Spleen (tissue), 11 donors: Measurements from ENCODE around the gene SEMA5B. TPM values are rescaled to one million over a fixed set of nuclear protein-coding genes. Genes with fewer than 3 reads are reported as not detected.

ENCODE experiments used
- DNase-seq: peaks from one replicate; pipeline ENCODE4 v3.0.0-alpha.2; 2020
- H3K27ac ChIP-seq, 8 donors: fragments of 200-600 bp; sonication (generic) in 7 of 8; 1 replicate in 4 of 8; 2 replicates in 4 of 8; pipeline versions ENCODE4 v1.5.0 to v1.8.0; 2016 to 2021; ENCODE audit warnings: inconsistent platforms in 4 of 8, mild to moderate bottlenecking in 4 of 8, moderate library complexity in 1 of 8
- H3K27me3 ChIP-seq, 7 donors: fragments of 200-600 bp; sonication (generic) in 6 of 7; replicated peaks in 1 of 7; 1 replicate in 4 of 7; 2 replicates in 3 of 7; pipeline versions ENCODE4 v1.5.0 to v1.8.0; 2016 to 2021; ENCODE audit warnings: inconsistent platforms in 3 of 7, mild to moderate bottlenecking in 1 of 7
- H3K36me3 ChIP-seq, 6 donors: fragments of 200-600 bp; sonication (generic) in 5 of 6; 1 replicate in 4 of 6; 2 replicates in 2 of 6; pipeline versions ENCODE4 v1.5.0 to v1.8.0; 2016 to 2021; ENCODE audit warnings: inconsistent platforms in 2 of 6
- H3K4me1 ChIP-seq, 6 donors: fragments of 200-600 bp; sonication (generic) in 5 of 6; 1 replicate in 3 of 6; 2 replicates in 3 of 6; pipeline versions ENCODE4 v1.5.0 to v1.8.0; 2016 to 2021; ENCODE audit warnings: inconsistent platforms in 3 of 6
- H3K4me3 ChIP-seq, 8 donors: fragments of 200-600 bp; sonication (generic) in 7 of 8; 1 replicate in 4 of 8; 2 replicates in 4 of 8; pipeline versions ENCODE4 v1.5.0 to v1.8.0; 2016 to 2021; ENCODE audit warnings: inconsistent platforms in 4 of 8, mild to moderate bottlenecking in 4 of 8, moderate library complexity in 2 of 8
- H3K9me3 ChIP-seq, 8 donors: fragments of 200-600 bp; sonication (generic) in 7 of 8; 1 replicate in 4 of 8; 2 replicates in 4 of 8; pipeline versions ENCODE4 v1.5.0 to v1.8.0; 2016 to 2021; ENCODE audit warnings: inconsistent platforms in 4 of 8
- CTCF ChIP-seq, 11 experiments: fragments of 200-600 bp in 7 of 11; fragments of 450-650 bp in 4 of 11; sonication (generic) in 4 of 11; IDR thresholded peaks in 8 of 11; conservative IDR thresholded peaks in 3 of 11; 1 replicate in 7 of 11; 2 replicates in 4 of 11; pipeline versions ENCODE4 v1.4.0 to v1.8.0; 2016 to 2021; ENCODE audit warnings: antibody characterized with exemption in 11 of 11, inconsistent platforms in 4 of 11, mild to moderate bottlenecking in 1 of 11
- POLR2A ChIP-seq, 3 donors: fragments of 450-650 bp; IDR thresholded peaks; one replicate each; pipeline ENCODE4 v1.5.1; 2017; ENCODE audit warnings: antibody characterized with exemption in 3 of 3, mild to moderate bottlenecking in 1 of 3
- POLR2AphosphoS5 ChIP-seq, 3 donors: sonication (generic); formaldehyde crosslinking; IDR thresholded peaks; one replicate each; pipeline ENCODE4 v1.5.1; 2017; ENCODE audit warnings: antibody characterized with exemption in 3 of 3
- WGBS, 5 donors: extraction: QIAGEN DNeasy Blood & Tissue Kit in 3 of 5; methylation state at CpG; one replicate each; pipeline versions ENCODE4 v1.1.5 to v1.1.7; 2013 to 2018; 5-methylcytosine and 5-hydroxymethylcytosine counted together
- intact Hi-C: fragments of 100-400 bp; cut with DNase I; formaldehyde crosslinking; loops from one replicate; pipeline ENCODE4 v1.15.0; 2023; ENCODE audit warnings: low total_unique reads
- polyA plus RNA-seq, 3 donors: library from polyadenylated mRNA; stranded (reverse); fragments of 200-250 nt; gene quantifications; one replicate each; pipeline ENCODE4 v1.2.1, GENCODE V29; 2013
- total RNA-seq, 7 donors: library from RNA; depleted of rRNA in 3 of 7; stranded (reverse); fragments of >200 nt in 3 of 7; fragmentation: NEBNext Ultra II Directional in 4 of 7; extraction: Animal tissue kit (Norgen Biotek cat#: 25700) in 4 of 7; gene quantifications; one replicate each; pipeline versions ENCODE4 v1.1.0 to v1.2.1, GENCODE V29; 2016 to 2021
- donor health status: healthy with polysubstance abuse.
- donor health status: DM: no; HTN: no; CAD: no; lungs with moderate emphysema.
- donor health status: DM: no; HTN: no; CAD: no.
- donor health status: Bipolar disorder and iron deficiency.
- donor health status: healthy.
- donor health status: DM: no; HTN: no; CAD: no.
- donor health status: DM: yes; HTN: yes; CAD: no.

SEMA5B gene
- total and polyA plus RNA-seq, 10 donors, result 0.09 to 0.63 (median 0.41) TPM; not detected in 3

GRCh38 chr3:122942937-122943827 is 84.4 kb downstream of the SEMA5B start:
- peak; percentile 81 for DNase-seq
- WGBS, 5 donors, result 29 to 57% (median 35%) methylated on average over 11 to 23 of the region's 23 CpGs
- H3K27me3 ChIP-seq, result peaks cover 0 to 10% (median 0%) of the 10 kb centered on the region in 7 donors
- TF ChIP-seq POLR2A (IDR thresholded peaks at IDR 0.05), result no peak
- TF ChIP-seq CTCF (IDR thresholded peaks at IDR 0.05 in 8 of 11, conservative IDR thresholded peaks at IDR 0.05 in 3 of 11), result peak; percentile 35 to 88 (median 75)
- H3K36me3 ChIP-seq, result no peaks in the 10 kb centered on the region
- H3K9me3 ChIP-seq, result no peaks in the 10 kb centered on the region
- H3K27ac ChIP-seq, result no peak overlapping the region
- no peak overlapping the region for H3K4me3 ChIP-seq
- intact Hi-C loops, result loop anchor here (10.0 kb wide), 2 partner anchors 82 to 322 kb away; partner anchors contain the start of gene SEMA5B
- peaks cover 0 to 45% (median 13%) of the 10 kb centered on the region in 6 donors for H3K4me1 ChIP-seq

GRCh38 chr3:122942239-122942638 is 85.3 kb downstream of the SEMA5B start:
- intact Hi-C loops, result loop anchor here (10.0 kb wide), 2 partner anchors 83 to 323 kb away; partner anchors contain the start of gene SEMA5B
- WGBS, 5 donors, result 85 to 95% (median 88%) methylated on average over 3 of the region's 3 CpGs

GRCh38 chr3:122941228-122942206 is 86.0 kb downstream of the SEMA5B start:
- Histone ChIP-seq H3K36me3 (no peaks in the 10 kb centered on the region), H3K4me1 (peaks cover 0 to 45% (median 13%) of the 10 kb centered on the region in 6 donors), H3K27ac (no peak overlapping the region), H3K27me3 (peaks cover 0 to 10% (median 0%) of the 10 kb centered on the region in 7 donors), H3K9me3 (no peaks in the 10 kb centered on the region), H3K4me3 (no peak overlapping the region)
- peak in 3 of 11 experiments; percentile 10 to 23 (median 22) for TF ChIP-seq CTCF (IDR thresholded peaks at IDR 0.05 in 8 of 11, conservative IDR thresholded peaks at IDR 0.05 in 3 of 11)
- no peak for TF ChIP-seq POLR2A (IDR thresholded peaks at IDR 0.05)
- DNase-seq, result peak; percentile 16
- intact Hi-C loops, result loop anchor here (10.0 kb wide), 2 partner anchors 83 to 323 kb away; partner anchors contain the start of gene SEMA5B
- WGBS, 5 donors, result 78 to 87% (median 81%) methylated on average over 6 of the region's 6 CpGs

More at GRCh38 chr3:122942239-122942638, 85.3 kb downstream of the SEMA5B start:
- H3K27me3 ChIP-seq, result peaks cover 0 to 10% (median 0%) of the 10 kb centered on the region in 7 donors
- DNase-seq, result peak; percentile 22
- TF ChIP-seq POLR2A (IDR thresholded peaks at IDR 0.05) (no peak), POLR2AphosphoS5 (IDR thresholded peaks at IDR 0.05) (no peak), CTCF (IDR thresholded peaks at IDR 0.05 in 8 of 11, conservative IDR thresholded peaks at IDR 0.05 in 3 of 11) (no peak)
- H3K4me3 ChIP-seq, result no peak overlapping the region
- no peaks in the 10 kb centered on the region for H3K36me3 ChIP-seq
- H3K9me3 ChIP-seq, result no peaks in the 10 kb centered on the region
- H3K4me1 ChIP-seq, result peaks cover 0 to 45% (median 13%) of the 10 kb centered on the region in 6 donors
- no peak overlapping the region for H3K27ac ChIP-seq
